Thoracic aorta (tissue), 2 donors: ENCODE results near the gene IL3RA. TPM values are rescaled to one million over a fixed set of nuclear protein-coding genes. Genes with fewer than 3 reads are reported as not detected.
"Not testable (repeated sequence)": the region's sequence is repeated elsewhere in the genome, so short reads cannot be mapped to it uniquely, and the experiment has no call there.

ENCODE experiments used
- ATAC-seq: fragments of 150-250 bp; one replicate; pipeline ENCODE4 v1.8.0; 2017; ENCODE audit warnings: low read depth; ENCODE audit not compliant: insufficient number of reproducible peaks, low FRiP score
- DNase-seq: peaks from one replicate; pipeline ENCODE4 v3.0.0-alpha.2; 2020; ENCODE audit warnings: low spot score
- H3K27ac ChIP-seq, 2 donors: fragments of 200-600 bp; sonication (generic); 1 replicate in 1 of 2; 2 replicates in 1 of 2; pipeline ENCODE4 v1.5.1; 2016; ENCODE audit warnings: mild to moderate bottlenecking in 2 of 2, moderate library complexity in 2 of 2
- H3K27me3 ChIP-seq: fragments of 200-600 bp; sonication (generic); replicated peaks from 2 replicates; pipeline ENCODE4 v1.6.0; 2016; ENCODE audit warnings: mild to moderate bottlenecking; ENCODE audit not compliant: insufficient read depth
- H3K36me3 ChIP-seq: fragments of 200-600 bp; sonication (generic); one replicate; pipeline ENCODE4 v1.5.1; 2016
- H3K4me1 ChIP-seq, 2 donors: fragments of 200-600 bp; sonication (generic); 1 replicate in 1 of 2; 2 replicates in 1 of 2; pipeline versions ENCODE4 v1.5.1 to v1.6.0; 2016; ENCODE audit warnings: low read depth in 2 of 2, mild to moderate bottlenecking in 1 of 2; ENCODE audit not compliant: control insufficient read depth in 1 of 2
- H3K4me3 ChIP-seq: fragments of 200-600 bp; sonication (generic); 2 replicates; pipeline ENCODE4 v1.5.1; 2016; ENCODE audit warnings: mild to moderate bottlenecking
- H3K9me3 ChIP-seq: fragments of 200-600 bp; sonication (generic); 2 replicates; pipeline ENCODE4 v1.5.1; 2016
- CTCF ChIP-seq: fragments of 200-600 bp; sonication (generic); IDR thresholded peaks from one replicate; pipeline ENCODE4 v1.5.1; 2019; ENCODE audit warnings: antibody characterized with exemption
- total RNA-seq, 2 donors: library from RNA; depleted of rRNA; stranded (reverse); fragments of >200 nt; gene quantifications; one replicate each; pipeline versions ENCODE4 v1.1.0 to v1.2.3, GENCODE V29; 2016

The IL3RA gene
- total RNA-seq, 2 donors from 2014 or later, result 7.3 to 13.5 TPM

GRCh38 chrX:1307626-1308340, 28.8 kb upstream of the IL3RA start:
- no peaks in the 10 kb centered on the region for H3K9me3 ChIP-seq
- H3K27ac ChIP-seq, result no peak overlapping the region
- no peaks in the 10 kb centered on the region for H3K36me3 ChIP-seq
- ATAC-seq (no peak), DNase-seq (no peak)
- H3K4me3 ChIP-seq, result no peak overlapping the region
- TF ChIP-seq CTCF, result no peak
- H3K4me1 ChIP-seq, result no peaks in the 10 kb centered on the region
- no peaks in the 10 kb centered on the region for H3K27me3 ChIP-seq

- Histone ChIP-seq H3K27me3 (no peaks in the 10 kb centered on the region), H3K4me1 (no peaks in the 10 kb centered on the region), H3K36me3 (no peaks in the 10 kb centered on the region), H3K27ac (no peak overlapping the region), H3K9me3 (no peaks in the 10 kb centered on the region), H3K4me3 (no peak overlapping the region)
- no peak for ATAC-seq
- no peak for DNase-seq
- TF ChIP-seq CTCF, result no peak
Measured at GRCh38 chrX:1308476-1308875, 28.1 kb upstream of the IL3RA start.

- H3K27me3 ChIP-seq, H3K36me3 ChIP-seq, H3K4me1 ChIP-seq, DNase-seq, H3K27ac ChIP-seq, ATAC-seq, H3K4me3 ChIP-seq, H3K9me3 ChIP-seq: not testable (repeated sequence)
Measured at GRCh38 chrX:1308917-1309316, 27.7 kb upstream of the IL3RA start.

GRCh38 chrX:1313788-1314187, 22.8 kb upstream of the IL3RA start:
- TF ChIP-seq CTCF, result no peak

GRCh38 chrX:1316527-1316926, 20.1 kb upstream of the IL3RA start:
- no peak for TF ChIP-seq CTCF
- Histone ChIP-seq H3K27me3 (no peaks in the 10 kb centered on the region), H3K4me1 (no peaks in the 10 kb centered on the region), H3K9me3 (no peaks in the 10 kb centered on the region), H3K36me3 (no peaks in the 10 kb centered on the region), H3K27ac (no peak overlapping the region), H3K4me3 (no peak overlapping the region)
- DNase-seq, result no peak
- no peak for ATAC-seq

More at GRCh38 chrX:1313788-1314187, 22.8 kb upstream of the IL3RA start:
- DNase-seq, result no peak
- no peak overlapping the region for H3K4me3 ChIP-seq
- H3K9me3 ChIP-seq, result no peaks in the 10 kb centered on the region
- no peaks in the 10 kb centered on the region for H3K4me1 ChIP-seq
- no peak overlapping the region for H3K27ac ChIP-seq
- no peaks in the 10 kb centered on the region for H3K36me3 ChIP-seq
- ATAC-seq, result no peak
- no peaks in the 10 kb centered on the region for H3K27me3 ChIP-seq

- ATAC-seq, result no peak
Measured at GRCh38 chrX:1321674-1322073, 14.9 kb upstream of the IL3RA start.

More at GRCh38 chrX:1321674-1322073, 14.9 kb upstream of the IL3RA start:
- Histone ChIP-seq H3K27me3 (no peaks in the 10 kb centered on the region), H3K4me3 (no peak overlapping the region), H3K4me1 (no peaks in the 10 kb centered on the region), H3K27ac (no peak overlapping the region), H3K9me3 (no peaks in the 10 kb centered on the region), H3K36me3 (no peaks in the 10 kb centered on the region)
- no peak for TF ChIP-seq CTCF
- DNase-seq, result no peak
